ENCODE measurements around the gene SMOC2.

DNA sequence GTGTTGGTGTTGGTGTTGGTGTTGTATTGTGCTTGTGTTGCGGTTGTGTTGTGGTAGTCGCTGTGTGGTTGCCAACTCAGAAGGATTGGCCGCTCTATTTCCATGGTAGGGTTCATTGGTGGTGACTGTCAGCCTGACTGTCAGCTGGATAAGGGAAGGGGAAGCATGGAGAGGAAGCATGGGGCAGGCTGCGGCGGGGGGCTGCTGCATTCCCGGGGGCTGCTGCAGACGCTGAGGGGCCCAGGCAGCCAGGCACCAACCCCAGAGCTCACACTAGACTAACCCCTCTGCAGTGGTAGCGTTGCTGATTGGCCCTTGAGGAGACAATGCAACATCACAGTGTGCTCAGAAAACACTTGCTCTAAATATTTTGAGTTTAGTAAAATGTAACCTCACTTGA is 199.2 kb downstream of the SMOC2 start:
- TF ChIP-seq, protein P1, sequence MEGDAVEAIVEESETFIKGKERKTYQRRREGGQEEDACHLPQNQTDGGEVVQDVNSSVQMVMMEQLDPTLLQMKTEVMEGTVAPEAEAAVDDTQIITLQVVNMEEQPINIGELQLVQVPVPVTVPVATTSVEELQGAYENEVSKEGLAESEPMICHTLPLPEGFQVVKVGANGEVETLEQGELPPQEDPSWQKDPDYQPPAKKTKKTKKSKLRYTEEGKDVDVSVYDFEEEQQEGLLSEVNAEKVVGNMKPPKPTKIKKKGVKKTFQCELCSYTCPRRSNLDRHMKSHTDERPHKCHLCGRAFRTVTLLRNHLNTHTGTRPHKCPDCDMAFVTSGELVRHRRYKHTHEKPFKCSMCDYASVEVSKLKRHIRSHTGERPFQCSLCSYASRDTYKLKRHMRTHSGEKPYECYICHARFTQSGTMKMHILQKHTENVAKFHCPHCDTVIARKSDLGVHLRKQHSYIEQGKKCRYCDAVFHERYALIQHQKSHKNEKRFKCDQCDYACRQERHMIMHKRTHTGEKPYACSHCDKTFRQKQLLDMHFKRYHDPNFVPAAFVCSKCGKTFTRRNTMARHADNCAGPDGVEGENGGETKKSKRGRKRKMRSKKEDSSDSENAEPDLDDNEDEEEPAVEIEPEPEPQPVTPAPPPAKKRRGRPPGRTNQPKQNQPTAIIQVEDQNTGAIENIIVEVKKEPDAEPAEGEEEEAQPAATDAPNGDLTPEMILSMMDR (IDR thresholded peaks at IDR 0.05), result no peak
- TF ChIP-seq MYC (IDR thresholded peaks at IDR 0.05; ENCODE audit: borderline replicate concordance, low read length) (no peak), POLR2A (IDR thresholded peaks at IDR 0.05; ENCODE audit: low read length) (no peak), JUN (IDR thresholded peaks at IDR 0.05) (no peak), ESRRA (IDR thresholded peaks at IDR 0.05; ENCODE audit: borderline replicate concordance, low read length) (no peak)

All from A549 (cell line).